OCI-LY1 (cell line): ENCODE measurements around the gene STAC2.

ENCODE experiments used
- CTCF ChIP-seq: fragments of 200-600 bp; sonication (generic), shearing (Covaris generic); IDR thresholded peaks from 2 replicates; pipeline ENCODE4 v1.5.1; 2017; ENCODE audit warnings: mild to moderate bottlenecking, antibody characterized with exemption, low read length, moderate library complexity, mixed read lengths
- EZH2 ChIP-seq: fragments of 200-600 bp; sonication (generic), shearing (Covaris generic); IDR thresholded peaks from 2 replicates; pipeline ENCODE4 v1.8.0; 2017; ENCODE audit warnings: borderline replicate concordance, mixed run types, mild to moderate bottlenecking, antibody characterized with exemption, low read length, moderate library complexity, mixed read lengths

- TF ChIP-seq CTCF, result no peak
- TF ChIP-seq EZH2, result no peak
Observed at GRCh38 chr17:39169101-39169500, 56.6 kb downstream of the STAC2 start.
